MM.1S (cell line): ENCODE data around the gene TMEM117.

Experiments used
- DNase-seq: peaks from one replicate; pipeline ENCODE4 v3.0.0-alpha.2; 2015
- H2AFZ ChIP-seq: fragments of 300-600 bp; sonication (generic); 2 replicates; pipeline ENCODE4 v1.6.0; 2016; ENCODE audit warnings: antibody characterized with exemption, low read length
- H3F3A ChIP-seq: fragments of 300-600 bp; sonication (generic); 2 replicates; pipeline ENCODE4 v1.6.1; 2016; ENCODE audit warnings: mild to moderate bottlenecking, antibody characterized with exemption, low read length, moderate library complexity, mixed read lengths; ENCODE audit not compliant: insufficient read depth
- H3K27ac ChIP-seq: fragments of 300-600 bp; sonication (generic); 2 replicates; pipeline ENCODE4 v1.5.1; 2016; ENCODE audit warnings: mild to moderate bottlenecking, low read length
- H3K27me3 ChIP-seq: fragments of 300-600 bp; sonication (generic); replicated peaks from 2 replicates; pipeline ENCODE4 v1.6.0; 2016; ENCODE audit warnings: low read length; ENCODE audit not compliant: insufficient read depth
- H3K36me3 ChIP-seq: fragments of 300-600 bp; sonication (generic); replicated peaks from 2 replicates; pipeline ENCODE4 v1.6.1; 2016; ENCODE audit warnings: mild to moderate bottlenecking, low read length, mixed read lengths; ENCODE audit not compliant: insufficient read depth
- H3K4me1 ChIP-seq: fragments of 300-600 bp; sonication (generic); 2 replicates; pipeline ENCODE4 v1.6.1; 2016; ENCODE audit warnings: low read length, mixed read lengths
- H3K4me2 ChIP-seq: fragments of 300-600 bp; sonication (generic); 2 replicates; pipeline ENCODE4 v1.6.0; 2016; ENCODE audit warnings: low read depth, low read length
- H3K4me3 ChIP-seq: fragments of 300-600 bp; sonication (generic); 2 replicates; pipeline ENCODE4 v1.5.1; 2016; ENCODE audit warnings: low read length, mixed read lengths
- H3K79me2 ChIP-seq: fragments of 300-600 bp; sonication (generic); 2 replicates; pipeline ENCODE4 v1.6.1; 2016; ENCODE audit warnings: mixed run types, low read length, mixed read lengths
- H3K9ac ChIP-seq: fragments of 300-600 bp; sonication (generic); 2 replicates; pipeline ENCODE4 v1.6.1; 2016; ENCODE audit warnings: low read length, mixed read lengths
- H3K9me2 ChIP-seq: fragments of 300-600 bp; sonication (generic); replicated peaks from 2 replicates; pipeline ENCODE4 v1.6.1; 2016; ENCODE audit warnings: mild to moderate bottlenecking, low read length, mixed read lengths; ENCODE audit not compliant: insufficient read depth
- H3K9me3 ChIP-seq: fragments of 300-600 bp; sonication (generic); replicated peaks from 2 replicates; pipeline ENCODE4 v1.6.1; 2016; ENCODE audit warnings: mild to moderate bottlenecking, low read length, mixed read lengths; ENCODE audit not compliant: insufficient read depth
- H4K20me1 ChIP-seq: fragments of 300-600 bp; sonication (generic); 2 replicates; pipeline ENCODE4 v1.6.1; 2016; ENCODE audit warnings: mild to moderate bottlenecking, low read length, moderate library complexity, mixed read lengths; ENCODE audit not compliant: insufficient read depth
- EZH2 ChIP-seq: fragments of 300-600 bp; sonication (generic); optimal IDR thresholded peaks from 2 replicates; pipeline ENCODE3; 2017; ENCODE audit warnings: low read depth, mild to moderate bottlenecking, antibody characterized with exemption, low read length, mixed read lengths
- EZH2phosphoT487 ChIP-seq: fragments of 300-600 bp; sonication (generic); IDR thresholded peaks from 2 replicates; pipeline ENCODE4 v1.6.1; 2018; ENCODE audit warnings: antibody characterized with exemption, low read length
- TF ChIP-seq, protein P1 (sequence below): fragments of 300-600 bp; sonication (generic); IDR thresholded peaks from 2 replicates; pipeline ENCODE4 v1.5.1; 2016; ENCODE audit warnings: antibody characterized with exemption, low read length, mixed read lengths

Gene TMEM117

DNA sequence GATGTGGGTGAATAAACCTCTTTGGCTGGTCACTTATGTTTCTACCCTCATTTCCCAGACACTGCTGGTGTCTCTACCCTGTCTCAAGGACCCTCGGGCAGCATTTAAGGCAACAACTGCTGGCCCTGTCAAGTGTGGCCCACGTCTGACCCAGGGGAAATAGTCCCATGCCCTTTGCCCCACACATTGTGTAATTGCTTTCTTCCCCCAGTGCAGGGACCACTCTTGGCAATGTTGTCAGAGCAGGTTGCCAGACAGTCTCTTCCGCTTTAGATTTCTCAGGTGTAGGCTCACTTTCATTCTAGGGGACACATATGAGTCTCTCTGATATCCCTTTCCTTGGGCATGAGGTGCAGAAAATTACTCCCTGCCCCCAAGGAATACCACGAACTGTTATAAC, 216.7 kb downstream of the TMEM117 start:
- H3K36me3 ChIP-seq, result no peaks in the 10 kb centered on the region
- no peaks in the 10 kb centered on the region for H3K27me3 ChIP-seq
- no peak overlapping the region for H3K4me3 ChIP-seq
- TF ChIP-seq EZH2phosphoT487, result no peak
- no peak overlapping the region for H3K4me2 ChIP-seq
- no peak overlapping the region for H3K9ac ChIP-seq
- no peaks in the 10 kb centered on the region for H3K4me1 ChIP-seq
- no peaks in the 10 kb centered on the region for H3K9me2 ChIP-seq
- H4K20me1 ChIP-seq, result no peaks in the 10 kb centered on the region
- H3K79me2 ChIP-seq, result no peaks in the 10 kb centered on the region
- H2AFZ ChIP-seq, result no peak overlapping the region
- no peak for DNase-seq
- H3K9me3 ChIP-seq, result no peaks in the 10 kb centered on the region
- no peak overlapping the region for H3K27ac ChIP-seq
- no peaks in the 10 kb centered on the region for H3F3A ChIP-seq

DNA sequence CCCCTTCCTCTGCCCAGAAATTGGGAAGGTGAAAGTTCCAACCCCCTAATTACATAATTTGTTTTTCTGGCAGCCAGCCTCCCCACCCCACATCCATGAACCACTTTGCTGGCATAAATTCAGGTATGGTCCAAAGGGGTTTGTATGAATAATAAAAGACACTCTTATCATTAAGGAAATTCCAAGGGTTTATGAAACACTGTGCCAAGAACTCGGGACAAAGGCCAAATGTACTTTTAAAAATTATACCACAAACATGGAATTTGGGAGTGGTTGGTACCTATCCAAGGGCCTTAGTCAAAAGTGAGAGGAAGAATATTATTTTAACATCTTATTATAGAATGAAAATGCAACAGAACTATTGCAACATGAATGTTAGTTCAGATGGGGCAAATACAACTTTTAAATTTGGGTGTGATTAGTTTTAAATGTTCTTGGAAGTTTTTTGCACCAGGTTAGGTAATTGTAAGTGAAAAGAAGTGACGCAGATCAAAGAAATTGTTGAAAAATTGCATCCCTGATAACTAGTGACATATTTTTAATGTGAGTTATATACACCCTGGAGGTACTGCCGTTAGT, 217.8 kb downstream of the TMEM117 start:
- no peak overlapping the region for H3K27ac ChIP-seq
- H3K9ac ChIP-seq, result no peak overlapping the region
- DNase-seq, result no peak
- H3K27me3 ChIP-seq, result no peaks in the 10 kb centered on the region
- no peaks in the 10 kb centered on the region for H4K20me1 ChIP-seq
- no peaks in the 10 kb centered on the region for H3F3A ChIP-seq
- no peaks in the 10 kb centered on the region for H3K9me2 ChIP-seq
- H3K36me3 ChIP-seq, result no peaks in the 10 kb centered on the region
- H3K4me2 ChIP-seq, result no peak overlapping the region
- no peaks in the 10 kb centered on the region for H3K9me3 ChIP-seq
- no peaks in the 10 kb centered on the region for H3K4me1 ChIP-seq
- H3K79me2 ChIP-seq, result no peaks in the 10 kb centered on the region
- TF ChIP-seq EZH2 (no peak), EZH2phosphoT487 (no peak)
- TF ChIP-seq, protein P1, sequence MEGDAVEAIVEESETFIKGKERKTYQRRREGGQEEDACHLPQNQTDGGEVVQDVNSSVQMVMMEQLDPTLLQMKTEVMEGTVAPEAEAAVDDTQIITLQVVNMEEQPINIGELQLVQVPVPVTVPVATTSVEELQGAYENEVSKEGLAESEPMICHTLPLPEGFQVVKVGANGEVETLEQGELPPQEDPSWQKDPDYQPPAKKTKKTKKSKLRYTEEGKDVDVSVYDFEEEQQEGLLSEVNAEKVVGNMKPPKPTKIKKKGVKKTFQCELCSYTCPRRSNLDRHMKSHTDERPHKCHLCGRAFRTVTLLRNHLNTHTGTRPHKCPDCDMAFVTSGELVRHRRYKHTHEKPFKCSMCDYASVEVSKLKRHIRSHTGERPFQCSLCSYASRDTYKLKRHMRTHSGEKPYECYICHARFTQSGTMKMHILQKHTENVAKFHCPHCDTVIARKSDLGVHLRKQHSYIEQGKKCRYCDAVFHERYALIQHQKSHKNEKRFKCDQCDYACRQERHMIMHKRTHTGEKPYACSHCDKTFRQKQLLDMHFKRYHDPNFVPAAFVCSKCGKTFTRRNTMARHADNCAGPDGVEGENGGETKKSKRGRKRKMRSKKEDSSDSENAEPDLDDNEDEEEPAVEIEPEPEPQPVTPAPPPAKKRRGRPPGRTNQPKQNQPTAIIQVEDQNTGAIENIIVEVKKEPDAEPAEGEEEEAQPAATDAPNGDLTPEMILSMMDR, result no peak
- no peak overlapping the region for H2AFZ ChIP-seq
- no peak overlapping the region for H3K4me3 ChIP-seq

- no peak overlapping the region for H3K27ac ChIP-seq
- no peaks in the 10 kb centered on the region for H3K9me2 ChIP-seq
- no peaks in the 10 kb centered on the region for H3K4me1 ChIP-seq
- H3K4me2 ChIP-seq, result no peak overlapping the region
- no peak overlapping the region for H3K9ac ChIP-seq
- DNase-seq, result no peak
- no peaks in the 10 kb centered on the region for H3K36me3 ChIP-seq
- TF ChIP-seq EZH2, result no peak
- TF ChIP-seq, protein P1, result no peak
- no peaks in the 10 kb centered on the region for H3K27me3 ChIP-seq
- H3K9me3 ChIP-seq, result no peaks in the 10 kb centered on the region
- H3K79me2 ChIP-seq, result no peaks in the 10 kb centered on the region
- no peaks in the 10 kb centered on the region for H3F3A ChIP-seq
- H4K20me1 ChIP-seq, result no peaks in the 10 kb centered on the region
- H3K4me3 ChIP-seq, result no peak overlapping the region
- no peak overlapping the region for H2AFZ ChIP-seq
Measured at GRCh38 chr12:44054281-44054680, 218.4 kb downstream of the TMEM117 start.

GRCh38 chr12:44058366-44058765, 222.5 kb downstream of the TMEM117 start:
- Histone ChIP-seq H3K4me2 (no peak overlapping the region), H3K9ac (no peak overlapping the region), H3F3A (no peaks in the 10 kb centered on the region), H2AFZ (no peak overlapping the region), H3K36me3 (no peaks in the 10 kb centered on the region), H4K20me1 (no peaks in the 10 kb centered on the region), H3K27ac (no peak overlapping the region), H3K9me3 (no peaks in the 10 kb centered on the region), H3K9me2 (no peaks in the 10 kb centered on the region), H3K4me1 (no peaks in the 10 kb centered on the region), H3K4me3 (no peak overlapping the region), H3K27me3 (no peaks in the 10 kb centered on the region), H3K79me2 (no peaks in the 10 kb centered on the region)
- DNase-seq, result no peak
- TF ChIP-seq EZH2phosphoT487 (no peak), EZH2 (no peak)
- TF ChIP-seq, protein P1, result no peak
